ACHN (cell line): ENCODE measurements around the gene SND1.
"Not testable (repeated sequence)": the region's sequence is repeated elsewhere in the genome, so short reads cannot be mapped to it uniquely, and the experiment has no call there.

Experiments used
- DNase-seq: peaks from one replicate; pipeline ENCODE4 v3.0.0-alpha.2; 2015
- in situ Hi-C: cut with HindIII; loops from 2 replicates; pipeline ENCODE4 v1.10.0; 2017; ENCODE audit warnings: low sequenced_read_pairs, low pct_ligation_motif_present, low pct_unique_long_range_greater_than_20kb

The SND1 gene

GRCh38 chr7:128105228-128106022, 453.4 kb downstream of the SND1 start:
- in situ Hi-C loops: no loop called here
- DNase-seq: no peak

GRCh38 chr7:128106821-128107220, 454.8 kb downstream of the SND1 start:
- in situ Hi-C loops: no loop called here
- no peak for DNase-seq

GRCh38 chr7:128107516-128107915, 455.5 kb downstream of the SND1 start:
- in situ Hi-C loops, DNase-seq: not testable (repeated sequence)

- no peak for DNase-seq
- in situ Hi-C loops: no loop called here
These were observed 456.1 kb downstream of the SND1 start for GRCh38 chr7:128108129-128108528.

- in situ Hi-C loops: no loop called here
- DNase-seq: no peak
These were observed 456.8 kb downstream of the SND1 start for GRCh38 chr7:128108641-128109423.

GRCh38 chr7:128109424-128109969, 457.5 kb downstream of the SND1 start:
- in situ Hi-C loops, DNase-seq: not testable (repeated sequence)

GRCh38 chr7:128110641-128111364, 458.8 kb downstream of the SND1 start:
- no peak for DNase-seq
- in situ Hi-C loops: no loop called here

GRCh38 chr7:128112018-128112780, 460.2 kb downstream of the SND1 start:
- in situ Hi-C loops: no loop called here
- no peak for DNase-seq

- no peak for DNase-seq
- in situ Hi-C loops: no loop called here
These were observed 460.8 kb downstream of the SND1 start for GRCh38 chr7:128112781-128113221.

GRCh38 chr7:128113839-128114238, 461.8 kb downstream of the SND1 start:
- in situ Hi-C loops: no loop called here

GRCh38 chr7:128114806-128115205, 462.8 kb downstream of the SND1 start:
- in situ Hi-C loops: no loop called here
- DNase-seq: no peak

More at GRCh38 chr7:128113839-128114238, 461.8 kb downstream of the SND1 start:
- DNase-seq: no peak

GRCh38 chr7:128115336-128115820, 463.4 kb downstream of the SND1 start:
- in situ Hi-C loops: no loop called here
- DNase-seq: no peak

- in situ Hi-C loops: no loop called here
- no peak for DNase-seq
These were observed 464.1 kb downstream of the SND1 start for GRCh38 chr7:128115821-128116723.

GRCh38 chr7:128116740-128117139, 464.7 kb downstream of the SND1 start:
- no peak for DNase-seq
- in situ Hi-C loops: no loop called here

- no peak for DNase-seq
- in situ Hi-C loops: no loop called here
These were observed 465.7 kb downstream of the SND1 start for GRCh38 chr7:128117691-128118090.

GRCh38 chr7:128119036-128119435, 467.0 kb downstream of the SND1 start:
- in situ Hi-C loops: no loop called here
- DNase-seq: no peak

GRCh38 chr7:128120116-128120515, 468.1 kb downstream of the SND1 start:
- in situ Hi-C loops: no loop called here

More at GRCh38 chr7:128120116-128120515, 468.1 kb downstream of the SND1 start:
- no peak for DNase-seq
